K562 (cell line): Measurements from ENCODE around the gene DNER. TPM values are rescaled to one million over a fixed set of nuclear protein-coding genes. Genes with fewer than 3 reads are reported as not detected.

Experiments
- STAT5B ChIP-seq: fragments of 250-450 bp; sonication (Bioruptor Pico); IDR thresholded peaks from 2 replicates; pipeline ENCODE4 v1.8.0; 2021; ENCODE audit warnings: mild to moderate bottlenecking, inconsistent platforms
- ZNF263 ChIP-seq: sonication (generic); formaldehyde crosslinking; IDR thresholded peaks from 2 replicates; pipeline ENCODE4 v1.8.0; 2022; ENCODE audit warnings: mild to moderate bottlenecking, missing genetic modification reagents, borderline replicate concordance
- polyA plus RNA-seq, 8 experiments: library from polyadenylated mRNA; depleted of rRNA in 4 of 8; stranded (reverse) in 5 of 8; unstranded in 3 of 8; fragments of >200 nt; fragmentation: Nextera tagmentation in 2 of 8; fragmentation: Illumina TruSeq in 1 of 8; extraction: Ambion mirVana in 2 of 8; extraction: Trizol in 1 of 8; gene quantifications; 2 replicates each; pipeline versions ENCODE4 v1.2.1 to v1.2.3, GENCODE V29; 2011 to 2014; ENCODE audit warnings: inconsistent platforms in 1 of 8, missing spikeins in 1 of 8
- total RNA-seq, 7 experiments: library from RNA; depleted of rRNA in 6 of 7; stranded (reverse); fragments of >200 nt in 6 of 7; fragmentation: Illumina TruSeq in 2 of 7; extraction: Trizol in 2 of 7; gene quantifications; 2 replicates each; pipeline versions ENCODE4 v1.2.1 to v1.2.3, GENCODE V29; 2011 to 2021; ENCODE audit warnings: low replicate concordance in 1 of 7
- TF ChIP-seq, protein P1 (sequence below): fragments of 250-450 bp; sonication (Bioruptor Pico); IDR thresholded peaks from 2 replicates; pipeline ENCODE4 v1.4.0; 2020; ENCODE audit warnings: borderline replicate concordance
- TF ChIP-seq, protein P2 (sequence below), 2 experiments: fragments of 150-350 bp in 1 of 2; IDR thresholded peaks; 2 replicates each; pipeline ENCODE4 v1.6.1; 2012 to 2016; ENCODE audit warnings: low read depth in 2 of 2, low read length in 2 of 2, mild to moderate bottlenecking in 1 of 2, moderate library complexity in 1 of 2
- TF ChIP-seq, protein P3 (sequence below): fragments of 450-650 bp; IDR thresholded peaks from 2 replicates; pipeline ENCODE4 v1.6.1; 2016; ENCODE audit warnings: mild to moderate bottlenecking, moderate library complexity

The DNER gene
- total and polyA plus RNA-seq, 9 of the 15 experiments (the other 6 are each of a cell fraction or from before 2014, with no cell fraction given) = not detected

DNA sequence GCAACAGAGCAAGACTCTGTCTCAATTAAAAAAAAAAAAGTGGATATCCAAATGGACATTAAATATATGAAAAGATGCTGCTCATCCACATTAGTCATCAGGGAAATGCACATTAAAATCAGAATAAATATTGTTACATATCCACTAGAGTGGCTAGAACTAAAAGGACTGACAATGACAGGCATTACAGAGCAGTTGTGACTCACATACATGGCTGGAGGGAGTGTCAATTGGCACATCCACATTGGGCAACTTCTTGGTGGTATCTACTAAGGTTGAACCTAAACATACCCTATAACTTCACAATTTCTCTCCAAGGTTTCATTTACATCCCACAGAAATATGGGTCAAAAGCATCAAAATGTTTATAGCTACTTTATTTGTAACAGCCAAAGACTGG is 14.0 kb upstream of the DNER start (continued):
- TF ChIP-seq, protein P1, sequence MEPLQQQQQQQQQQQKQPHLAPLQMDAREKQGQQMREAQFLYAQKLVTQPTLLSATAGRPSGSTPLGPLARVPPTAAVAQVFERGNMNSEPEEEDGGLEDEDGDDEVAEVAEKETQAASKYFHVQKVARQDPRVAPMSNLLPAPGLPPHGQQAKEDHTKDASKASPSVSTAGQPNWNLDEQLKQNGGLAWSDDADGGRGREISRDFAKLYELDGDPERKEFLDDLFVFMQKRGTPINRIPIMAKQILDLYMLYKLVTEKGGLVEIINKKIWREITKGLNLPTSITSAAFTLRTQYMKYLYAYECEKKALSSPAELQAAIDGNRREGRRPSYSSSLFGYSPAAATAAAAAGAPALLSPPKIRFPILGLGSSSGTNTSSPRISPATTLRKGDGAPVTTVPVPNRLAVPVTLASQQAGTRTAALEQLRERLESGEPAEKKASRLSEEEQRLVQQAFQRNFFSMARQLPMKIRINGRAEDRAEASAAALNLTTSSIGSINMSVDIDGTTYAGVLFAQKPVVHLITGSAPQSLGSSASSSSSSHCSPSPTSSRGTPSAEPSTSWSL (CRISPR knock-in tag) = no peak
- TF ChIP-seq, protein P2, sequence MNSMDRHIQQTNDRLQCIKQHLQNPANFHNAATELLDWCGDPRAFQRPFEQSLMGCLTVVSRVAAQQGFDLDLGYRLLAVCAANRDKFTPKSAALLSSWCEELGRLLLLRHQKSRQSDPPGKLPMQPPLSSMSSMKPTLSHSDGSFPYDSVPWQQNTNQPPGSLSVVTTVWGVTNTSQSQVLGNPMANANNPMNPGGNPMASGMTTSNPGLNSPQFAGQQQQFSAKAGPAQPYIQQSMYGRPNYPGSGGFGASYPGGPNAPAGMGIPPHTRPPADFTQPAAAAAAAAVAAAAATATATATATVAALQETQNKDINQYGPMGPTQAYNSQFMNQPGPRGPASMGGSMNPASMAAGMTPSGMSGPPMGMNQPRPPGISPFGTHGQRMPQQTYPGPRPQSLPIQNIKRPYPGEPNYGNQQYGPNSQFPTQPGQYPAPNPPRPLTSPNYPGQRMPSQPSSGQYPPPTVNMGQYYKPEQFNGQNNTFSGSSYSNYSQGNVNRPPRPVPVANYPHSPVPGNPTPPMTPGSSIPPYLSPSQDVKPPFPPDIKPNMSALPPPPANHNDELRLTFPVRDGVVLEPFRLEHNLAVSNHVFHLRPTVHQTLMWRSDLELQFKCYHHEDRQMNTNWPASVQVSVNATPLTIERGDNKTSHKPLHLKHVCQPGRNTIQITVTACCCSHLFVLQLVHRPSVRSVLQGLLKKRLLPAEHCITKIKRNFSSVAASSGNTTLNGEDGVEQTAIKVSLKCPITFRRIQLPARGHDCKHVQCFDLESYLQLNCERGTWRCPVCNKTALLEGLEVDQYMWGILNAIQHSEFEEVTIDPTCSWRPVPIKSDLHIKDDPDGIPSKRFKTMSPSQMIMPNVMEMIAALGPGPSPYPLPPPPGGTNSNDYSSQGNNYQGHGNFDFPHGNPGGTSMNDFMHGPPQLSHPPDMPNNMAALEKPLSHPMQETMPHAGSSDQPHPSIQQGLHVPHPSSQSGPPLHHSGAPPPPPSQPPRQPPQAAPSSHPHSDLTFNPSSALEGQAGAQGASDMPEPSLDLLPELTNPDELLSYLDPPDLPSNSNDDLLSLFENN (IDR thresholded peaks at IDR 0.05; ENCODE audit: low read depth in 2 of 2, low read length in 2 of 2) = no peak
- no peak for TF ChIP-seq STAT5B (CRISPR knock-in tag)
- no peak for TF ChIP-seq ZNF263 (CRISPR knock-in tag)
- TF ChIP-seq, protein P3, sequence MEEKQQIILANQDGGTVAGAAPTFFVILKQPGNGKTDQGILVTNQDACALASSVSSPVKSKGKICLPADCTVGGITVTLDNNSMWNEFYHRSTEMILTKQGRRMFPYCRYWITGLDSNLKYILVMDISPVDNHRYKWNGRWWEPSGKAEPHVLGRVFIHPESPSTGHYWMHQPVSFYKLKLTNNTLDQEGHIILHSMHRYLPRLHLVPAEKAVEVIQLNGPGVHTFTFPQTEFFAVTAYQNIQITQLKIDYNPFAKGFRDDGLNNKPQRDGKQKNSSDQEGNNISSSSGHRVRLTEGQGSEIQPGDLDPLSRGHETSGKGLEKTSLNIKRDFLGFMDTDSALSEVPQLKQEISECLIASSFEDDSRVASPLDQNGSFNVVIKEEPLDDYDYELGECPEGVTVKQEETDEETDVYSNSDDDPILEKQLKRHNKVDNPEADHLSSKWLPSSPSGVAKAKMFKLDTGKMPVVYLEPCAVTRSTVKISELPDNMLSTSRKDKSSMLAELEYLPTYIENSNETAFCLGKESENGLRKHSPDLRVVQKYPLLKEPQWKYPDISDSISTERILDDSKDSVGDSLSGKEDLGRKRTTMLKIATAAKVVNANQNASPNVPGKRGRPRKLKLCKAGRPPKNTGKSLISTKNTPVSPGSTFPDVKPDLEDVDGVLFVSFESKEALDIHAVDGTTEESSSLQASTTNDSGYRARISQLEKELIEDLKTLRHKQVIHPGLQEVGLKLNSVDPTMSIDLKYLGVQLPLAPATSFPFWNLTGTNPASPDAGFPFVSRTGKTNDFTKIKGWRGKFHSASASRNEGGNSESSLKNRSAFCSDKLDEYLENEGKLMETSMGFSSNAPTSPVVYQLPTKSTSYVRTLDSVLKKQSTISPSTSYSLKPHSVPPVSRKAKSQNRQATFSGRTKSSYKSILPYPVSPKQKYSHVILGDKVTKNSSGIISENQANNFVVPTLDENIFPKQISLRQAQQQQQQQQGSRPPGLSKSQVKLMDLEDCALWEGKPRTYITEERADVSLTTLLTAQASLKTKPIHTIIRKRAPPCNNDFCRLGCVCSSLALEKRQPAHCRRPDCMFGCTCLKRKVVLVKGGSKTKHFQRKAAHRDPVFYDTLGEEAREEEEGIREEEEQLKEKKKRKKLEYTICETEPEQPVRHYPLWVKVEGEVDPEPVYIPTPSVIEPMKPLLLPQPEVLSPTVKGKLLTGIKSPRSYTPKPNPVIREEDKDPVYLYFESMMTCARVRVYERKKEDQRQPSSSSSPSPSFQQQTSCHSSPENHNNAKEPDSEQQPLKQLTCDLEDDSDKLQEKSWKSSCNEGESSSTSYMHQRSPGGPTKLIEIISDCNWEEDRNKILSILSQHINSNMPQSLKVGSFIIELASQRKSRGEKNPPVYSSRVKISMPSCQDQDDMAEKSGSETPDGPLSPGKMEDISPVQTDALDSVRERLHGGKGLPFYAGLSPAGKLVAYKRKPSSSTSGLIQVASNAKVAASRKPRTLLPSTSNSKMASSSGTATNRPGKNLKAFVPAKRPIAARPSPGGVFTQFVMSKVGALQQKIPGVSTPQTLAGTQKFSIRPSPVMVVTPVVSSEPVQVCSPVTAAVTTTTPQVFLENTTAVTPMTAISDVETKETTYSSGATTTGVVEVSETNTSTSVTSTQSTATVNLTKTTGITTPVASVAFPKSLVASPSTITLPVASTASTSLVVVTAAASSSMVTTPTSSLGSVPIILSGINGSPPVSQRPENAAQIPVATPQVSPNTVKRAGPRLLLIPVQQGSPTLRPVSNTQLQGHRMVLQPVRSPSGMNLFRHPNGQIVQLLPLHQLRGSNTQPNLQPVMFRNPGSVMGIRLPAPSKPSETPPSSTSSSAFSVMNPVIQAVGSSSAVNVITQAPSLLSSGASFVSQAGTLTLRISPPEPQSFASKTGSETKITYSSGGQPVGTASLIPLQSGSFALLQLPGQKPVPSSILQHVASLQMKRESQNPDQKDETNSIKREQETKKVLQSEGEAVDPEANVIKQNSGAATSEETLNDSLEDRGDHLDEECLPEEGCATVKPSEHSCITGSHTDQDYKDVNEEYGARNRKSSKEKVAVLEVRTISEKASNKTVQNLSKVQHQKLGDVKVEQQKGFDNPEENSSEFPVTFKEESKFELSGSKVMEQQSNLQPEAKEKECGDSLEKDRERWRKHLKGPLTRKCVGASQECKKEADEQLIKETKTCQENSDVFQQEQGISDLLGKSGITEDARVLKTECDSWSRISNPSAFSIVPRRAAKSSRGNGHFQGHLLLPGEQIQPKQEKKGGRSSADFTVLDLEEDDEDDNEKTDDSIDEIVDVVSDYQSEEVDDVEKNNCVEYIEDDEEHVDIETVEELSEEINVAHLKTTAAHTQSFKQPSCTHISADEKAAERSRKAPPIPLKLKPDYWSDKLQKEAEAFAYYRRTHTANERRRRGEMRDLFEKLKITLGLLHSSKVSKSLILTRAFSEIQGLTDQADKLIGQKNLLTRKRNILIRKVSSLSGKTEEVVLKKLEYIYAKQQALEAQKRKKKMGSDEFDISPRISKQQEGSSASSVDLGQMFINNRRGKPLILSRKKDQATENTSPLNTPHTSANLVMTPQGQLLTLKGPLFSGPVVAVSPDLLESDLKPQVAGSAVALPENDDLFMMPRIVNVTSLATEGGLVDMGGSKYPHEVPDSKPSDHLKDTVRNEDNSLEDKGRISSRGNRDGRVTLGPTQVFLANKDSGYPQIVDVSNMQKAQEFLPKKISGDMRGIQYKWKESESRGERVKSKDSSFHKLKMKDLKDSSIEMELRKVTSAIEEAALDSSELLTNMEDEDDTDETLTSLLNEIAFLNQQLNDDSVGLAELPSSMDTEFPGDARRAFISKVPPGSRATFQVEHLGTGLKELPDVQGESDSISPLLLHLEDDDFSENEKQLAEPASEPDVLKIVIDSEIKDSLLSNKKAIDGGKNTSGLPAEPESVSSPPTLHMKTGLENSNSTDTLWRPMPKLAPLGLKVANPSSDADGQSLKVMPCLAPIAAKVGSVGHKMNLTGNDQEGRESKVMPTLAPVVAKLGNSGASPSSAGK = no peak
